ENCODE results near the gene LMBRD2. TPM values are rescaled to one million over a fixed set of nuclear protein-coding genes. Genes with fewer than 3 reads are reported as not detected.

LMBRD2 gene
- total RNA-seq, 2 experiments from 2014 or later, result 4.1 to 4.2 TPM

DNA sequence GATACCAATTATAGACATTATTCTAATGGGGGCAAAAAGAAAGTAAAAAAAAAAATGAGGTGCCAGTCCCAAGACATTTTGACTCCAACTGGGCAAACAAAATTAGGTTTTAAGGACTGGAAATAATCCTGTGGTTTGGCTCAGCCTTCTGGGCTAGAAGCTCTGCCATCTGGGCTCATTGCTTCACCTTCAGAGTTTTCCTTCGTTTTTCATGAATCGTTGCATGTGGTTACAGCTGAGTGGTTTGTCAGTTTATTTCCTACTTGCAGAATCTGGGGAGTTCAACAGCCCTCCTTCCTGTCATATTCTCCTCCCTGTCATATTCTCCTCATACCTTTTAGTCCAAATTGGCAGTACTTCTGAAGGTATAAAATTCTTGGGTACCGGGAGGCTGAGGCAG lies 97.0 kb downstream of the LMBRD2 start:
- Histone ChIP-seq H3K27me3 (ENCODE audit: control insufficient read depth in 1 of 2, insufficient read depth in 2 of 2, low read length in 2 of 2) (no peaks in the 10 kb centered on the region), H3K9me3 (ENCODE audit: control insufficient read depth in 1 of 2, insufficient read depth in 1 of 2, low read length in 2 of 2) (no peaks in the 10 kb centered on the region), H3K36me3 (ENCODE audit: insufficient read depth, low read length) (no peaks in the 10 kb centered on the region), H3K4me3 (ENCODE audit: low read length) (no peak overlapping the region), H3K4me1 (ENCODE audit: insufficient read depth, low read length) (no peaks in the 10 kb centered on the region), H3K27ac (ENCODE audit: low read depth in 1 of 2, low read length in 2 of 2) (no peak overlapping the region)
- Mint-ChIP-seq H3K4me1 (ENCODE audit: low read depth) (peaks cover 3% of the 10 kb centered on the region), H3K27me3 (peaks cover 8% of the 10 kb centered on the region), H3K36me3 (ENCODE audit: low read depth) (no peaks in the 10 kb centered on the region), H3K4me3 (no peak overlapping the region), H3K9me3 (no peaks in the 10 kb centered on the region), H3K27ac (no peak overlapping the region)
- ATAC-seq (ENCODE audit: poor library complexity) (no peak), DNase-seq (no peak)
- CTCF ChIA-PET, result no interaction called here
- POLR2A ChIA-PET, result interaction anchor here (0.7 kb wide), 1 partner anchor 18 kb away, joined by 4 read pairs; no protein-coding TSS in a partner anchor
- intact Hi-C loops (cut with DNase I, micrococcal nuclease), result no loop called here
- TF ChIP-seq CTCF (IDR thresholded peaks at IDR 0.05), result no peak

DNA sequence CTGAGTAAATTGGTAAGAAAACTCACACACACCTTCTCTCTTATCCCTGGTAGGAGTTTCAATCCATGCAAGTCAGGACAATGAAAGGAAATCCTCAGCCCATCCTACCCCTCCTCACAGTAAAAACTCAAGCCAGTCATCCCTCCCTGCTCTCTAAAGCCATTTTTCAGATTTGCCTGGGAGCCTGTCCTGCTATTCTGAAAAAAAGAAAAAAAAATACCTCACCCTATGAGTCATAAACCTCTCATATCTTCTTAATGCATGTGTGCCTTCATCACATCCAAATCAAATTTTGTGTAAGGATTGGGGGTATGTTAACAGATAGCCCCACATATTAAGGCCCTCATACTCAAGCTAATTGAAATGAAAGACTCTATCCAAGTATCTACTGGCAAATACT lies 99.1 kb downstream of the LMBRD2 start:
- H3K36me3 ChIP-seq (ENCODE audit: insufficient read depth, low read length), result no peaks in the 10 kb centered on the region
- no peaks in the 10 kb centered on the region for H3K4me1 ChIP-seq (ENCODE audit: insufficient read depth, low read length)
- H3K9me3 ChIP-seq (ENCODE audit: control insufficient read depth in 1 of 2, insufficient read depth in 1 of 2, low read length in 2 of 2), result no peaks in the 10 kb centered on the region
- TF ChIP-seq CTCF (IDR thresholded peaks at IDR 0.05), result no peak
- Mint-ChIP-seq H3K4me3 (no peak overlapping the region), H3K4me1 (ENCODE audit: low read depth) (no peaks in the 10 kb centered on the region), H3K27ac (no peak overlapping the region), H3K27me3 (peaks cover 8% of the 10 kb centered on the region), H3K36me3 (ENCODE audit: low read depth) (no peaks in the 10 kb centered on the region), H3K9me3 (no peaks in the 10 kb centered on the region)
- DNase-seq (no peak), ATAC-seq (ENCODE audit: poor library complexity) (no peak)
- no peak overlapping the region for H3K4me3 ChIP-seq (ENCODE audit: low read length)
- H3K27me3 ChIP-seq (ENCODE audit: control insufficient read depth in 1 of 2, insufficient read depth in 2 of 2, low read length in 2 of 2), result no peaks in the 10 kb centered on the region
- intact Hi-C loops (cut with DNase I, micrococcal nuclease), result no loop called here
- POLR2A ChIA-PET, result no interaction called here
- CTCF ChIA-PET, result no interaction called here
- no peak overlapping the region for H3K27ac ChIP-seq (ENCODE audit: low read depth in 1 of 2, low read length in 2 of 2)

DNA sequence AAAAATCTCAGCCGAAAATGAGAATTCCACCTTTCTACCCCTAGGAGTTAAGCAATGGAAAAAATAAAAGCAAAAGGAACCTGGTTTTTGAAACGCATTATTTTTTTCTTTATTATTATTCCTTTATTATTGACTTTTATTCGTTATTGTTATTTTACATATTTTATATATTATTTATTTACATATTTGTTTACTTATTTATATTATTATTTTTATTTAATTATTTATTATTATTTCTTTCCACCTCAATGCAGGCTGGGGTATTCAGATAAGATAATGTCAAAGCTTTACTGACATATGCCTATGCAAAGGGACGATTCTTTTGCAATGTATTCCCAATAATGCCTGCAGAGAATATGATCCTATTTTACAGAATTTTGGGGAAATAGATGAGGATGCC lies 101.7 kb downstream of the LMBRD2 start:
- Histone ChIP-seq H3K36me3 (ENCODE audit: insufficient read depth, low read length) (no peaks in the 10 kb centered on the region), H3K27ac (ENCODE audit: low read depth in 1 of 2, low read length in 2 of 2) (no peak overlapping the region), H3K27me3 (ENCODE audit: control insufficient read depth in 1 of 2, insufficient read depth in 2 of 2, low read length in 2 of 2) (no peaks in the 10 kb centered on the region), H3K9me3 (ENCODE audit: control insufficient read depth in 1 of 2, insufficient read depth in 1 of 2, low read length in 2 of 2) (no peaks in the 10 kb centered on the region), H3K4me3 (ENCODE audit: low read length) (no peak overlapping the region), H3K4me1 (ENCODE audit: insufficient read depth, low read length) (no peaks in the 10 kb centered on the region)
- no peaks in the 10 kb centered on the region for H3K4me1 Mint-ChIP-seq (ENCODE audit: low read depth)
- H3K36me3 Mint-ChIP-seq (ENCODE audit: low read depth), result no peaks in the 10 kb centered on the region
- TF ChIP-seq CTCF (IDR thresholded peaks at IDR 0.05), result no peak
- ChIA-PET POLR2A (no interaction called here), CTCF (no interaction called here)
- H3K4me3 Mint-ChIP-seq, result no peak overlapping the region
- no peaks in the 10 kb centered on the region for H3K9me3 Mint-ChIP-seq
- peaks cover 3% of the 10 kb centered on the region for H3K27me3 Mint-ChIP-seq
- ATAC-seq (ENCODE audit: poor library complexity), result no peak
- intact Hi-C loops (cut with DNase I, micrococcal nuclease), result no loop called here
- no peak for DNase-seq
- H3K27ac Mint-ChIP-seq, result no peak overlapping the region

Small RNA genes lying within 50 kb of the gene (microRNA-seq; reads per million reads assigned to microRNA genes)
- 3.7 reads per million, percentile 19 among the genes with 10 or more reads in this experiment for gene MIR580 (ENCODE audit: borderline microRNAs expressed, borderline replicate concordance)

Other genes with a start within 250 kb of the LMBRD2 start
- gene CAPSL, start 213.3 kb downstream of the LMBRD2 start, total RNA-seq, result not detected
- gene UGT3A1, start 160.5 kb downstream of the LMBRD2 start, total RNA-seq, result not detected
- gene UGT3A2, start 85.0 kb downstream of the LMBRD2 start, total RNA-seq, result not detected
- gene SKP2, start 224 bp upstream of the LMBRD2 start, total RNA-seq, result 1 to 10 TPM; 6.3 to 7.2 TPM
- 10 to 100 TPM; 12.5 to 13.3 TPM for gene NADK2, start 90.0 kb upstream of the LMBRD2 start, total RNA-seq
- not detected for gene RANBP3L, start 150.0 kb upstream of the LMBRD2 start, total RNA-seq

All from CD4-positive, alpha-beta T cell (primary cell).